ENCODE data around the gene LSAMP. TPM values are rescaled to one million over a fixed set of nuclear protein-coding genes. Genes with fewer than 3 reads are reported as not detected.

Gene LSAMP
- total RNA-seq, 1 experiment from 2014 or later, result 10.1 TPM

DNA sequence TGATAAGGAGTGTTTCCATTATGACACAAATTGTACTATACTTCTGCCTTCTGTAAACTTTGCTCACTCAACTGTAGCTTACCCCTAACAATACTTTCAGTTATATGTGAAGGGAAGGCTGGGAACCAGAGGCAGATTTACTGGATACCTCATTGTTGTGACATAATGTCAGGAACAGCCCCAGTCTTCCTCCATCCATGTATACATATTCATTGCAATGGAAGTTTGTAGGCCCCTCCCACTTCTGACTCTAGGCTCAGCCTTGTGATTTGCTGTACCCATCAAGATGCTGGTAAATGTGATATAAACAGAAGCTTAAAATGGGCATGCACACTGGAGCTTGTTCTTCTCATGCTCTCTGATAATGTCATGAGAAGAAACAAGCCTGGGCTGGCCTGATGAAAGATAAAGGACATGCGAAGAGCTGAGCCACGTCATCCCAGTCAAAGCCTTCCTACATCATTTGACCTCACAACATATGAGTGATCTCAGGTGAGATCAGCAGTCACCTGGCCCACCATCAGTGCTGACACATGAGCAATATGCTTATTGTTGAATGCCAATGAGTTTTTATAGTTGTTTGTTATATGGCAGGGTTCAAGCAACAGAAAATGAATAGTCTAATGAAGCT lies 554.2 kb downstream of the LSAMP start:
- ChIA-PET CTCF (no interaction called here), POLR2A (ENCODE audit: low non-redundant PET) (no interaction called here)
- H3K27ac ChIP-seq (ENCODE audit: low read depth, low read length, poor library complexity, severe bottlenecking), result no peak overlapping the region
- no peaks in the 10 kb centered on the region for H3K27me3 ChIP-seq (replicated peaks; ENCODE audit: insufficient read depth, low read depth, low read length, poor library complexity)
- H3K4me3 ChIP-seq (ENCODE audit: low read depth, low read length, poor library complexity, severe bottlenecking), result no peak overlapping the region
- H3K4me1 ChIP-seq (ENCODE audit: insufficient read depth, low read length, poor library complexity, severe bottlenecking), result no peaks in the 10 kb centered on the region
- BruUV-seq (replicated peaks), result no TSS peak
- DNase-seq (ENCODE audit: low spot score), result no peak
- TF ChIP-seq EZH2 (IDR thresholded peaks at IDR 0.05; ENCODE audit: borderline replicate concordance, low read depth, low read length, poor library complexity, severe bottlenecking), result no peak
- TF ChIP-seq, protein P1, sequence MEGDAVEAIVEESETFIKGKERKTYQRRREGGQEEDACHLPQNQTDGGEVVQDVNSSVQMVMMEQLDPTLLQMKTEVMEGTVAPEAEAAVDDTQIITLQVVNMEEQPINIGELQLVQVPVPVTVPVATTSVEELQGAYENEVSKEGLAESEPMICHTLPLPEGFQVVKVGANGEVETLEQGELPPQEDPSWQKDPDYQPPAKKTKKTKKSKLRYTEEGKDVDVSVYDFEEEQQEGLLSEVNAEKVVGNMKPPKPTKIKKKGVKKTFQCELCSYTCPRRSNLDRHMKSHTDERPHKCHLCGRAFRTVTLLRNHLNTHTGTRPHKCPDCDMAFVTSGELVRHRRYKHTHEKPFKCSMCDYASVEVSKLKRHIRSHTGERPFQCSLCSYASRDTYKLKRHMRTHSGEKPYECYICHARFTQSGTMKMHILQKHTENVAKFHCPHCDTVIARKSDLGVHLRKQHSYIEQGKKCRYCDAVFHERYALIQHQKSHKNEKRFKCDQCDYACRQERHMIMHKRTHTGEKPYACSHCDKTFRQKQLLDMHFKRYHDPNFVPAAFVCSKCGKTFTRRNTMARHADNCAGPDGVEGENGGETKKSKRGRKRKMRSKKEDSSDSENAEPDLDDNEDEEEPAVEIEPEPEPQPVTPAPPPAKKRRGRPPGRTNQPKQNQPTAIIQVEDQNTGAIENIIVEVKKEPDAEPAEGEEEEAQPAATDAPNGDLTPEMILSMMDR (conservative IDR thresholded peaks at IDR 0.05; ENCODE audit: low read depth, low read length), result no peak
- intact Hi-C loops (cut with micrococcal nuclease; ENCODE audit: unreplicated experiment), result no loop called here
- no peaks in the 10 kb centered on the region for H3K9me3 ChIP-seq (ENCODE audit: low read depth, low read length, poor library complexity, severe bottlenecking)
- H3K36me3 ChIP-seq (ENCODE audit: insufficient read depth, low read length, poor library complexity, severe bottlenecking), result no peaks in the 10 kb centered on the region

DNA sequence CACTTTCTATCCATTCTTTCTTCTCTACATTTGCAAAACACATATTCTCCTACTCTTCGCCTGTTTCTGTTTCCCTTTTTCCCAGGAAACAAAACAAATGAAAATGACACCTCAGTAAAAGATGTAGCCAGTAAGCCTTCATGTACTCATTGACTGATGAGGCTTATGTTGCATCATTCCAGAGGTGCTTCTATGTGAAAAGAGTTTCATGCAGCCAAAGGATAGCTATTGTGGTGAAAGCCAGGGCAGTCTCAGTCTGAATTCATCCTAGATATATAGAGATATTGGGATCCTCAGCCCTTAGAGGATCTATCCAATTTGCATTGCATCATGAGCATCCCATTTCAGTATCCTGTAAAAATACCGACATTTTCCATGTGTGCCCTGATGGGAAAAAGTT lies 554.7 kb downstream of the LSAMP start:
- ChIA-PET POLR2A (ENCODE audit: low non-redundant PET) (no interaction called here), CTCF (no interaction called here)
- H3K9me3 ChIP-seq (ENCODE audit: low read depth, low read length, poor library complexity, severe bottlenecking), result no peaks in the 10 kb centered on the region

DNA sequence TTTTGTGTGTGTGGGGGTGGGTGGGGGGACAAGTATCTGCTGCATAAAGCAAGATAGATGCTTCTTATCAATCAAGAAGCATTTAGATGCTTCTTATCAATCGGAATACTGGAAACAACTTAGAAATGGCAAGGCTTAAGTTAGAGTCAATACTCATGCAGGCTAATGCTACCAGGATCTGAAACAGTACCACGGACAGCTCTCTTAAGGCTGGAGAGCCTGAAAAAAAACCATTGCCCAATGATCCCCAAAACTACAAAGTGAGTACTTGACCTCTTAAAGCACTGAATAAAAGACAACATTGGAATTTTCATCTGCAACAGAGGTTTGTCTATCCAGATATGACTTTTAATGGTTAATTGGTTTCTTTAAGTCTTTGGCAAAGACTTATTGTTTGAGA lies 559.7 kb downstream of the LSAMP start:
- DNase-seq (ENCODE audit: low spot score), result peak; percentile 51
- Histone ChIP-seq H3K27me3 (replicated peaks; ENCODE audit: insufficient read depth, low read depth, low read length, poor library complexity) (no peaks in the 10 kb centered on the region), H3K36me3 (ENCODE audit: insufficient read depth, low read length, poor library complexity, severe bottlenecking) (no peaks in the 10 kb centered on the region), H3K9me3 (ENCODE audit: low read depth, low read length, poor library complexity, severe bottlenecking) (no peaks in the 10 kb centered on the region), H3K27ac (ENCODE audit: low read depth, low read length, poor library complexity, severe bottlenecking) (no peak overlapping the region), H3K4me1 (ENCODE audit: insufficient read depth, low read length, poor library complexity, severe bottlenecking) (no peaks in the 10 kb centered on the region), H3K4me3 (ENCODE audit: low read depth, low read length, poor library complexity, severe bottlenecking) (no peak overlapping the region)
- no peak for TF ChIP-seq EZH2 (IDR thresholded peaks at IDR 0.05; ENCODE audit: borderline replicate concordance, low read depth, low read length, poor library complexity, severe bottlenecking)
- TF ChIP-seq, protein P1 (conservative IDR thresholded peaks at IDR 0.05; ENCODE audit: low read depth, low read length), result no peak
- no TSS peak for BruUV-seq (replicated peaks)
- POLR2A ChIA-PET (ENCODE audit: low non-redundant PET), result interaction anchor here (0.7 kb wide), 1 partner anchor 12 kb away, joined by 3 read pairs; no protein-coding TSS in a partner anchor
- CTCF ChIA-PET, result no interaction called here
- intact Hi-C loops (cut with micrococcal nuclease; ENCODE audit: unreplicated experiment), result no loop called here

More for the DNA sequence above, 554.7 kb downstream of the LSAMP start:
- BruUV-seq (replicated peaks), result no TSS peak
- Histone ChIP-seq H3K27me3 (replicated peaks; ENCODE audit: insufficient read depth, low read depth, low read length, poor library complexity) (no peaks in the 10 kb centered on the region), H3K36me3 (ENCODE audit: insufficient read depth, low read length, poor library complexity, severe bottlenecking) (no peaks in the 10 kb centered on the region), H3K27ac (ENCODE audit: low read depth, low read length, poor library complexity, severe bottlenecking) (no peak overlapping the region), H3K4me1 (ENCODE audit: insufficient read depth, low read length, poor library complexity, severe bottlenecking) (no peaks in the 10 kb centered on the region), H3K4me3 (ENCODE audit: low read depth, low read length, poor library complexity, severe bottlenecking) (no peak overlapping the region)
- intact Hi-C loops (cut with micrococcal nuclease; ENCODE audit: unreplicated experiment), result no loop called here
- no peak for DNase-seq (ENCODE audit: low spot score)
- TF ChIP-seq, protein P1 (conservative IDR thresholded peaks at IDR 0.05; ENCODE audit: low read depth, low read length), result no peak

Measured in A673 (cell line).